Endothelial cell of umbilical vein (primary cell): ENCODE measurements around the gene CAMTA1. TPM values are rescaled to one million over a fixed set of nuclear protein-coding genes. Genes with fewer than 3 reads are reported as not detected.

ENCODE experiments used
- BruUV-seq: library from RNA; stranded (reverse); fragments of 400-500 nt; replicated peaks from 2 replicates; lab custom pipeline; 2021; lab: Mats Ljungman, UMichigan
- CTCF ChIA-PET: fragments of 300-600, 350-600 bp; sonication (Branson Sonifier 250); formaldehyde crosslinking; loops from one replicate; lab custom pipeline; 2021; ENCODE audit warnings: antibody characterized with exemption, inconsistent platforms; lab: Charles Lee
- POLR2A ChIA-PET: fragments of 300-600, 350-600 bp; sonication (Branson Sonifier 250); formaldehyde crosslinking; loops from one replicate; lab custom pipeline; 2021; ENCODE audit warnings: antibody characterized with exemption, inconsistent platforms; lab: Charles Lee
- DNase-seq: peaks from one replicate; pipeline ENCODE4 v3.0.0-alpha.2; 2011; ENCODE audit warnings: low read depth, low spot score
- FAIRE-seq: peaks from 2 replicates; lab custom pipeline; 2011; peaks lifted over from hg19 to GRCh38; lab: Jason Lieb, UNC
- H2AFZ ChIP-seq: 2 replicates; pipeline ENCODE4 v1.6.0; 2012; ENCODE audit warnings: low read depth, low read length, control low read depth, inconsistent platforms
- H3K27ac ChIP-seq: 2 replicates; pipeline ENCODE4 v1.5.1; 2011; ENCODE audit warnings: low read depth, mild to moderate bottlenecking, control low read depth, low read length, moderate library complexity; ENCODE audit not compliant: insufficient read depth
- H3K27me3 ChIP-seq, 2 experiments: 2 replicates each; pipeline versions ENCODE4 v1.6.0 to v1.6.1; 2011; ENCODE audit warnings: low read length in 2 of 2, mixed read lengths in 1 of 2; ENCODE audit not compliant: control insufficient read depth in 2 of 2, insufficient read depth in 2 of 2
- H3K36me3 ChIP-seq, 2 experiments: 2 replicates in 1 of 2; 3 replicates in 1 of 2; pipeline ENCODE4 v1.5.1; 2011; ENCODE audit warnings: low read length in 2 of 2, mild to moderate bottlenecking in 1 of 2, moderate library complexity in 1 of 2; ENCODE audit not compliant: control insufficient read depth in 2 of 2, insufficient read depth in 2 of 2; ENCODE audit errors: extremely low read depth in 1 of 2
- H3K4me1 ChIP-seq: 3 replicates; pipeline ENCODE4 v1.5.1; 2011; ENCODE audit warnings: mild to moderate bottlenecking, low read length; ENCODE audit not compliant: control insufficient read depth, insufficient read depth; ENCODE audit errors: extremely low read depth
- H3K4me2 ChIP-seq: 2 replicates; pipeline ENCODE4 v1.6.1; 2011; ENCODE audit warnings: low read length, control low read depth, mixed read lengths; ENCODE audit not compliant: insufficient read depth
- H3K4me3 ChIP-seq, 3 experiments: fragments of 200-600 bp in 1 of 3; sonication (generic), shearing (Covaris generic) in 1 of 3; replicated peaks in 1 of 3; 2 replicates each; pipeline ENCODE4 v1.5.1; 2011 to 2016; ENCODE audit warnings: control low read depth in 3 of 3, low read length in 3 of 3, mild to moderate bottlenecking in 2 of 3, inconsistent platforms in 1 of 3, low read depth in 1 of 3, moderate library complexity in 1 of 3; ENCODE audit not compliant: insufficient read depth in 1 of 3
- H3K79me2 ChIP-seq: 2 replicates; pipeline ENCODE4 v1.6.0; 2012; ENCODE audit warnings: low read length, inconsistent platforms; ENCODE audit not compliant: control insufficient read depth, insufficient read depth
- H3K9ac ChIP-seq: replicated peaks from 2 replicates; pipeline ENCODE3; 2011; ENCODE audit warnings: low read length, control low read depth; ENCODE audit not compliant: insufficient read depth; ENCODE audit errors: extremely low read depth
- H3K9me1 ChIP-seq: replicated peaks from 3 replicates; pipeline ENCODE4 v1.6.0; 2011; ENCODE audit warnings: mild to moderate bottlenecking, low read length; ENCODE audit not compliant: control insufficient read depth, insufficient read depth; ENCODE audit errors: extremely low read depth
- H3K9me3 ChIP-seq: replicated peaks from 2 replicates; pipeline ENCODE4 v1.5.1; 2012; ENCODE audit warnings: low read length, inconsistent platforms; ENCODE audit not compliant: control insufficient read depth, insufficient read depth
- H4K20me1 ChIP-seq: replicated peaks from 2 replicates; pipeline ENCODE3; 2011; ENCODE audit warnings: mild to moderate bottlenecking, low read length; ENCODE audit not compliant: control insufficient read depth, insufficient read depth; ENCODE audit errors: extremely low read depth
- CTCF ChIP-seq, 2 donors: IDR thresholded peaks; 1 replicate in 1 of 2; 2 replicates in 1 of 2; pipeline ENCODE4 v1.5.1; 2011; ENCODE audit warnings: low read length in 2 of 2, mild to moderate bottlenecking in 2 of 2, moderate library complexity in 2 of 2, control low read depth in 1 of 2, inconsistent platforms in 1 of 2, low read depth in 1 of 2; ENCODE audit not compliant: insufficient read depth in 1 of 2; ENCODE audit errors: extremely low read depth in 1 of 2
- EZH2 ChIP-seq: IDR thresholded peaks from 2 replicates; pipeline ENCODE4 v1.6.1; 2012; ENCODE audit warnings: borderline replicate concordance, low read depth, mild to moderate bottlenecking, moderate library complexity, low read length, inconsistent platforms; ENCODE audit not compliant: severe bottlenecking
- FOS ChIP-seq: IDR thresholded peaks from 2 replicates; pipeline ENCODE4 v1.6.1; 2011; ENCODE audit warnings: mild to moderate bottlenecking, low read length, moderate library complexity, borderline replicate concordance; ENCODE audit not compliant: insufficient read depth
- GATA2 ChIP-seq: IDR thresholded peaks from 2 replicates; pipeline ENCODE4 v1.7.0; 2011; ENCODE audit warnings: low read depth, mild to moderate bottlenecking, moderate library complexity, mixed read lengths, low read length; ENCODE audit not compliant: insufficient read length, insufficient read depth
- POLR2A ChIP-seq: IDR thresholded peaks from 2 replicates; pipeline ENCODE4 v1.6.1; 2012; ENCODE audit warnings: low read depth, mild to moderate bottlenecking, control low read depth, low read length
- dilution Hi-C: fragments of 300-500 bp; cut with MboI; formaldehyde crosslinking; loops from one replicate; pipeline ENCODE4 v1.15.0; 2019; ENCODE audit warnings: low sequenced_read_pairs; ENCODE audit not compliant: extremely low pct_ligation_motif_present
- intact Hi-C: fragments of 100-400 bp; cut with micrococcal nuclease; formaldehyde crosslinking; loops from one replicate; pipeline ENCODE4 v1.10.0; 2022
- polyA plus RNA-seq, 4 experiments: library from polyadenylated mRNA; depleted of rRNA in 3 of 4; stranded (reverse) in 3 of 4; unstranded in 1 of 4; fragments of >200 nt; gene quantifications; 2 replicates each; pipeline versions ENCODE4 v1.2.1 to v1.2.3, GENCODE V29; 2011 to 2012; ENCODE audit warnings: missing spikeins in 1 of 4
- total RNA-seq: library from RNA; stranded (reverse); gene quantifications from 2 replicates; pipeline ENCODE4 v1.2.3, GENCODE V29; 2021

Gene CAMTA1
- total and polyA plus RNA-seq, 2 donors (not counting 3 experiments of a cell fraction or from before 2014, with no cell fraction given), result 50.8 to 92.7 TPM

DNA sequence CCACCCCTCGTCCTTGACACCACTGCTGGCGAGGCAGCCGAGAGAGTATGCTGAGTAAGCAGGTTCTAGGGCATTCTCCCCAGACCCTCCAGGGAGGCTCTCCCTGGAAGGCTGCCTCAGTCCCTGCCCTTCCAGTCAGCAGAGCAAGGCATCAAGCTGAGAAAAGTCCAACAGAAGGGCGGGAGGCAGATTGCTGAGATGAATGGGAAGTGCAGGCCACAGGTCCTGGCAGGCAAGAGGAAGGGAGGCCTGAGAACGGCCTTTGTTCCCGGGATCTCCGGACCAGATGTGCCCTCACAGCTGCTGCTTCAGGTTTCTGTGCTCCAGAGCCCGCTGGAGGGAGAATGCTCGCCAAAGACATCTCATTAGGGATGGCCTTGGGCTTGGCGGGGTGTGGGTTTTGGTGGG lies 715.8 kb downstream of the CAMTA1 start:
- Histone ChIP-seq H3K9me3 (no peaks in the 10 kb centered on the region), H3K79me2 (no peaks in the 10 kb centered on the region), H3K9me1 (no peaks in the 10 kb centered on the region), H3K4me1 (no peaks in the 10 kb centered on the region), H3K36me3 (no peaks in the 10 kb centered on the region), H3K27me3 (no peaks in the 10 kb centered on the region), H3K27ac (no peak overlapping the region), H3K4me3 (no peak overlapping the region), H2AFZ (no peak overlapping the region), H3K4me2 (no peak overlapping the region), H4K20me1 (no peaks in the 10 kb centered on the region), H3K9ac (no peak overlapping the region)
- no peak for TF ChIP-seq POLR2A
- no peak for TF ChIP-seq FOS
- TF ChIP-seq GATA2, result no peak
- no peak for TF ChIP-seq CTCF (IDR thresholded peaks at IDR 0.05; ENCODE audit: extremely low read depth in 1 of 2, insufficient read depth in 1 of 2, low read depth in 1 of 2, low read length in 2 of 2)
- TF ChIP-seq EZH2, result no peak
- DNase-seq (no peak), FAIRE-seq (no peak)
- intact Hi-C loops, result no loop called here
- dilution Hi-C loops, result no loop called here
- CTCF ChIA-PET, result no interaction called here
- BruUV-seq, result no TSS peak
- POLR2A ChIA-PET, result no interaction called here
